BJ (cell line): Measurements from ENCODE around the gene HTT. TPM values are rescaled to one million over a fixed set of nuclear protein-coding genes. Genes with fewer than 3 reads are reported as not detected.

Source experiments
- CTCF ChIA-PET: fragments of 350-600 bp; formaldehyde crosslinking; extraction: SDS; loops from one replicate; lab custom pipeline; 2021; ENCODE audit warnings: antibody characterized with exemption, inconsistent platforms; lab: Yijun Ruan, JAX
- POLR2A ChIA-PET: fragments of 300-600 bp; sonication (Branson Sonifier 250); formaldehyde crosslinking; extraction: SDS; loops from one replicate; lab custom pipeline; 2021; ENCODE audit warnings: antibody characterized with exemption; lab: Charles Lee
- DNase-seq: peaks from one replicate; pipeline ENCODE4 v3.0.0-alpha.2; 2011; ENCODE audit warnings: low read depth
- H3K27me3 ChIP-seq: 2 replicates; pipeline ENCODE4 v1.6.0; 2011; ENCODE audit warnings: low read length; ENCODE audit not compliant: control insufficient read depth, insufficient read depth
- H3K36me3 ChIP-seq: 2 replicates; pipeline ENCODE4 v1.5.1; 2011; ENCODE audit warnings: low read length; ENCODE audit not compliant: control insufficient read depth, insufficient read depth
- H3K4me3 ChIP-seq: 2 replicates; pipeline ENCODE4 v1.5.1; 2011; ENCODE audit warnings: low read depth, mild to moderate bottlenecking, control low read depth, low read length
- CTCF ChIP-seq: IDR thresholded peaks from 2 replicates; pipeline ENCODE4 v1.5.1; 2011; ENCODE audit warnings: low read depth, mild to moderate bottlenecking, control low read depth, inconsistent platforms, low read length, moderate library complexity; ENCODE audit not compliant: insufficient read depth
- polyA plus RNA-seq: library from polyadenylated mRNA; depleted of rRNA; stranded (reverse); fragments of >200 nt; gene quantifications from 2 replicates; pipeline ENCODE4 v1.2.3, GENCODE V29; 2011

Gene HTT
- polyA plus RNA-seq, 1 experiment, result 13.6 TPM

GRCh38 chr4:3096202-3096601 lies 21.7 kb downstream of the HTT start:
- DNase-seq, result no peak
- CTCF ChIA-PET, result interaction anchor here (1.7 to 3.6 kb wide), 2 partner anchors 11 to 113 kb away, joined by 3 to 28 read pairs; no protein-coding TSS in a partner anchor
- TF ChIP-seq CTCF, result no peak
- H3K27me3 ChIP-seq, result no peaks in the 10 kb centered on the region
- peaks cover 7% of the 10 kb centered on the region for H3K36me3 ChIP-seq
- POLR2A ChIA-PET, result no interaction called here
- H3K4me3 ChIP-seq, result no peak overlapping the region

GRCh38 chr4:3098346-3098745 lies 23.9 kb downstream of the HTT start:
- ChIA-PET POLR2A (no interaction called here), CTCF (interaction anchor here (3.6 kb wide), 1 partner anchor 9 kb away, joined by 28 read pairs; no protein-coding TSS in a partner anchor)
- Histone ChIP-seq H3K4me3 (no peak overlapping the region), H3K36me3 (peaks cover 8% of the 10 kb centered on the region), H3K27me3 (no peaks in the 10 kb centered on the region)
- DNase-seq, result no peak
- no peak for TF ChIP-seq CTCF

- Histone ChIP-seq H3K27me3 (no peaks in the 10 kb centered on the region), H3K4me3 (no peak overlapping the region), H3K36me3 (peaks cover 6% of the 10 kb centered on the region)
- DNase-seq, result peak; percentile 52
- CTCF ChIA-PET, result interaction anchor here (0.6 to 8.4 kb wide), 27 partner anchors 10 to 374 kb away, joined by 3 to 67 read pairs (median 4); no protein-coding TSS in a partner anchor
- POLR2A ChIA-PET, result no interaction called here
- peak; percentile 98 for TF ChIP-seq CTCF
These were observed 32.1 kb downstream of the HTT start for GRCh38 chr4:3106339-3107186.

GRCh38 chr4:3107271-3107670 lies 32.8 kb downstream of the HTT start:
- CTCF ChIA-PET, result interaction anchor here (0.6 to 8.4 kb wide), 28 partner anchors 9 to 374 kb away, joined by 3 to 67 read pairs (median 4); no protein-coding TSS in a partner anchor
- TF ChIP-seq CTCF, result no peak
- Histone ChIP-seq H3K27me3 (no peaks in the 10 kb centered on the region), H3K4me3 (no peak overlapping the region), H3K36me3 (peaks cover 6% of the 10 kb centered on the region)
- no peak for DNase-seq
- POLR2A ChIA-PET, result no interaction called here

- CTCF ChIA-PET, result interaction anchor here (0.8 to 8.4 kb wide), 22 partner anchors 11 to 373 kb away, joined by 3 to 67 read pairs (median 4); partner anchors contain the start of gene HGFAC
- POLR2A ChIA-PET, result no interaction called here
- H3K4me3 ChIP-seq, result no peak overlapping the region
- H3K36me3 ChIP-seq, result peaks cover 5% of the 10 kb centered on the region
- DNase-seq, result no peak
- no peak for TF ChIP-seq CTCF
- H3K27me3 ChIP-seq, result no peaks in the 10 kb centered on the region
These were observed 33.2 kb downstream of the HTT start for GRCh38 chr4:3107691-3108121.
